HepG2 (cell line): Measurements from ENCODE around the gene XAGE2. TPM values are rescaled to one million over a fixed set of nuclear protein-coding genes. Genes with fewer than 3 reads are reported as not detected.

ENCODE experiments used
- ATAC-seq: fragments of 200-7000 bp; cut with Tn5 transposase; 3 replicates; pipeline ENCODE4 v1.9.1; 2020; ENCODE audit warnings: mild to moderate bottlenecking, moderate library complexity
- BruUV-seq: library from RNA; stranded (reverse); fragments of 400-500 nt; replicated peaks from 2 replicates; lab custom pipeline; 2021; lab: Mats Ljungman, UMichigan
- CTCF ChIA-PET: fragments of 300-600 bp; formaldehyde crosslinking; extraction: SDS; loops from one replicate; lab custom pipeline; 2021; ENCODE audit warnings: low total read pairs, inconsistent platforms, low intra/inter-chr PET ratio; lab: Yijun Ruan, JAX
- POLR2A ChIA-PET: fragments of 350-600 bp; sonication (Branson Sonifier 250); formaldehyde crosslinking; loops from one replicate; lab custom pipeline; 2020; ENCODE audit warnings: antibody characterized with exemption, inconsistent platforms; lab: Yijun Ruan, JAX
- DNase-seq: peaks from one replicate; pipeline ENCODE4 v3.0.0-alpha.2; 2015; ENCODE audit warnings: low spot score
- FAIRE-seq: peaks from 3 replicates; lab custom pipeline; 2011; peaks lifted over from hg19 to GRCh38; lab: Jason Lieb, UNC
- H2AFZ ChIP-seq: one replicate; pipeline ENCODE4 v1.6.1; 2011; ENCODE audit warnings: low read length, inconsistent platforms
- H3K27ac ChIP-seq: fragments of 300-600 bp; 3 replicates; pipeline ENCODE4 v1.8.0; 2011; ENCODE audit warnings: mixed run types, mild to moderate bottlenecking, mixed read lengths, low read length, inconsistent platforms; ENCODE audit not compliant: insufficient read depth; ENCODE audit errors: extremely low read length
- H3K27me3 ChIP-seq, 2 experiments: fragments of 200-600 bp in 1 of 2; 2 replicates in 1 of 2; 3 replicates in 1 of 2; pipeline versions ENCODE4 v1.6.0 to v1.8.0; 2011; ENCODE audit warnings: low read length in 2 of 2, mild to moderate bottlenecking in 2 of 2, moderate library complexity in 2 of 2, inconsistent platforms in 1 of 2; ENCODE audit not compliant: insufficient read depth in 2 of 2, control insufficient read depth in 1 of 2
- H3K36me3 ChIP-seq, 2 experiments: fragments of 200-600 bp in 1 of 2; replicated peaks in 1 of 2; 2 replicates in 1 of 2; 3 replicates in 1 of 2; pipeline versions ENCODE4 v1.5.1 to v1.8.0; 2011; ENCODE audit warnings: low read length in 2 of 2, inconsistent platforms in 1 of 2; ENCODE audit not compliant: insufficient read depth in 2 of 2, control insufficient read depth in 1 of 2
- H3K4me1 ChIP-seq: 2 replicates; pipeline ENCODE4 v1.5.1; 2012; ENCODE audit warnings: low read length, inconsistent platforms; ENCODE audit not compliant: insufficient read depth
- H3K4me2 ChIP-seq: 2 replicates; pipeline ENCODE4 v1.6.0; 2011; ENCODE audit warnings: low read depth, low read length, inconsistent platforms
- H3K4me3 ChIP-seq, 3 experiments: fragments of 200-600 bp in 1 of 3; sonication (generic), shearing (Covaris generic) in 1 of 3; replicated peaks in 1 of 3; 2 replicates each; pipeline ENCODE4 v1.5.1; 2011 to 2016; ENCODE audit warnings: low read length in 3 of 3, inconsistent platforms in 2 of 3, low read depth in 2 of 3, mild to moderate bottlenecking in 2 of 3, control low read depth in 1 of 3, mixed read lengths in 1 of 3; ENCODE audit not compliant: insufficient read depth in 1 of 3
- H3K79me2 ChIP-seq: one replicate; pipeline ENCODE4 v1.6.1; 2011; ENCODE audit warnings: low read length, inconsistent platforms; ENCODE audit not compliant: insufficient read depth
- H3K9ac ChIP-seq: 2 replicates; pipeline ENCODE4 v1.6.0; 2011; ENCODE audit warnings: mild to moderate bottlenecking, low read depth, low read length, inconsistent platforms; ENCODE audit not compliant: insufficient read depth
- H3K9me3 ChIP-seq: 2 replicates; pipeline ENCODE4 v1.5.1; 2012; ENCODE audit warnings: mild to moderate bottlenecking, low read length
- H4K20me1 ChIP-seq: 2 replicates; pipeline ENCODE4 v1.6.0; 2011; ENCODE audit warnings: inconsistent platforms, mild to moderate bottlenecking, low read length, moderate library complexity; ENCODE audit not compliant: insufficient read depth
- ARHGAP35 ChIP-seq: sonication (generic); formaldehyde crosslinking; IDR thresholded peaks from 2 replicates; pipeline ENCODE4 v1.9.0; 2022; ENCODE audit warnings: mild to moderate bottlenecking, inconsistent platforms, moderate library complexity, missing genetic modification reagents, borderline replicate concordance
- IRX3 ChIP-seq: sonication (generic); formaldehyde crosslinking; IDR thresholded peaks from 2 replicates; pipeline ENCODE4 v1.8.1; 2023; ENCODE audit warnings: mild to moderate bottlenecking, low read depth, missing genetic modification reagents, borderline replicate concordance
- MEIS1 ChIP-seq: sonication (generic); formaldehyde crosslinking; IDR thresholded peaks from 2 replicates; pipeline ENCODE4 v1.9.0; 2021; ENCODE audit warnings: mild to moderate bottlenecking, missing genetic modification reagents, moderate library complexity, borderline replicate concordance
- RBAK ChIP-seq: sonication (generic); formaldehyde crosslinking; IDR thresholded peaks from 2 replicates; pipeline ENCODE4 v1.5.1; 2020; ENCODE audit warnings: mild to moderate bottlenecking, missing genetic modification reagents
- SRSF1 ChIP-seq: fragments of 200-400 bp; formaldehyde crosslinking; optimal IDR thresholded peaks from 2 replicates; pipeline ENCODE3; 2017; ENCODE audit warnings: mild to moderate bottlenecking, low read depth, low read length, moderate library complexity
- SRSF9 ChIP-seq: fragments of 200-400 bp; formaldehyde crosslinking; IDR thresholded peaks from 2 replicates; pipeline ENCODE4 v1.6.1; 2018; ENCODE audit warnings: borderline replicate concordance, mild to moderate bottlenecking, low read depth, low read length; ENCODE audit not compliant: insufficient read depth, poor library complexity, severe bottlenecking
- ZBTB7A ChIP-seq: sonication (generic); formaldehyde crosslinking; IDR thresholded peaks from 2 replicates; pipeline ENCODE4 v1.8.0; 2022; ENCODE audit warnings: mild to moderate bottlenecking, missing genetic modification reagents
- ZKSCAN8 ChIP-seq: IDR thresholded peaks from 2 replicates; pipeline ENCODE4 v1.6.1; 2016; ENCODE audit warnings: borderline replicate concordance, missing genetic modification reagents, missing compliant biosample characterization
- ZNF607 ChIP-seq: sonication (generic); formaldehyde crosslinking; IDR thresholded peaks from 2 replicates; pipeline ENCODE4 v1.5.1; 2020; ENCODE audit warnings: missing genetic modification reagents, mild to moderate bottlenecking, borderline replicate concordance
- ZNF615 ChIP-seq: sonication (generic); formaldehyde crosslinking; IDR thresholded peaks from 2 replicates; pipeline ENCODE4 v1.5.0; 2020; ENCODE audit warnings: mild to moderate bottlenecking, missing genetic modification reagents, borderline replicate concordance
- ZNF670 ChIP-seq: sonication (generic); formaldehyde crosslinking; IDR thresholded peaks from 2 replicates; pipeline ENCODE4 v1.8.0; 2022; ENCODE audit warnings: mild to moderate bottlenecking, missing genetic modification reagents, borderline replicate concordance
- ZNF674 ChIP-seq: sonication (generic); formaldehyde crosslinking; IDR thresholded peaks from 2 replicates; pipeline ENCODE4 v1.5.0; 2020; ENCODE audit warnings: low read depth, mild to moderate bottlenecking, missing genetic modification reagents
- ZNF790 ChIP-seq: sonication (generic); formaldehyde crosslinking; IDR thresholded peaks from 2 replicates; pipeline ENCODE4 v1.8.0; 2022; ENCODE audit warnings: missing genetic modification reagents, mild to moderate bottlenecking, borderline replicate concordance
- in situ Hi-C: cut with HindIII; loops from 2 replicates; pipeline ENCODE4 v1.10.0; 2017; ENCODE audit warnings: low pct_unique_long_range_greater_than_20kb; ENCODE audit not compliant: extremely low pct_ligation_motif_present
- intact Hi-C: fragments of 100-400 bp; cut with micrococcal nuclease; formaldehyde crosslinking; loops from one replicate; pipeline ENCODE4 v1.10.0; 2022; ENCODE audit not compliant: unreplicated experiment
- polyA plus RNA-seq, 8 experiments: library from polyadenylated mRNA; depleted of rRNA in 3 of 8; stranded (reverse) in 7 of 8; unstranded in 1 of 8; fragments of >200 nt; fragmentation: Illumina TruSeq in 4 of 8; extraction: Trizol in 4 of 8; gene quantifications; 2 replicates each; pipeline versions ENCODE4 v1.2.1 to v1.2.3, GENCODE V29; 2011 to 2016; ENCODE audit warnings: low read depth in 4 of 8, missing spikeins in 1 of 8, mixed read lengths in 1 of 8; ENCODE audit not compliant: insufficient read depth in 1 of 8
- total RNA-seq, 5 experiments: library from RNA; depleted of rRNA; stranded (reverse); fragments of >200 nt; fragmentation: Illumina TruSeq; extraction: Trizol; gene quantifications; 2 replicates each; pipeline ENCODE4 v1.2.3, GENCODE V29; 2016; ENCODE audit warnings: low read depth in 1 of 5
- TF ChIP-seq, protein P1 (sequence below): sonication (generic); formaldehyde crosslinking; IDR thresholded peaks from 2 replicates; pipeline ENCODE4 v1.4.0; 2020; ENCODE audit warnings: missing genetic modification reagents

The XAGE2 gene
- total and polyA plus RNA-seq, 2 of the 13 experiments (the other 11 are each of a cell fraction or from before 2014, with no cell fraction given): not detected

DNA sequence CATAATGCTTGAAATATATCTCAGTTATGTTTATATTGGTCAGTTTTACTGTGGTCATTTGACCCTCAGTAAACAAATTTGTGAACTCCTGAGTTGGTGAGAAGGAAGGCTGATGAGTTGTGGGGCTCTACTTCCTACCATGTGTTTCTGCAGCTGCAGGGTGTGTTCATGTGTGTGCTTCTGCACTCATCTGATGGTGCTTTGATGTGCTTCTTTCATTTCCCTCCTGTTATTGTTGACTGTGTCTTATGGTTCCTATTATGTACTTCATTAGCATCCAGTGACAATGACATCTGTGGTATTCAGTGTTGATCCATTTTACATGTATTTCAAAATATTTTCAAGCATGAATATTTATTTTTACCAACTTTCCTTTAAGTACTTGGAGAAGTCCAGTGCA, 46.5 kb downstream of the XAGE2 start:
- Histone ChIP-seq H3K4me1 (no peaks in the 10 kb centered on the region), H3K9me3 (no peaks in the 10 kb centered on the region), H4K20me1 (no peaks in the 10 kb centered on the region), H3K27ac (no peak overlapping the region), H3K9ac (no peak overlapping the region), H3K4me2 (no peak overlapping the region), H3K27me3 (no peaks in the 10 kb centered on the region), H3K79me2 (no peaks in the 10 kb centered on the region), H2AFZ (no peak overlapping the region), H3K4me3 (no peak overlapping the region), H3K36me3 (no peaks in the 10 kb centered on the region)
- BruUV-seq: no TSS peak
- intact Hi-C loops: no loop called here
- ChIA-PET POLR2A (no interaction called here), CTCF (no interaction called here)
- no peak for FAIRE-seq
- no peak for DNase-seq
- ATAC-seq: no peak
- TF ChIP-seq ZNF790 (CRISPR knock-in tag) (no peak), SRSF1 (no peak), ZNF674 (no peak), RBAK (no peak), ZBTB7A (CRISPR knock-in tag) (no peak), ZNF607 (CRISPR knock-in tag) (no peak), ZKSCAN8 (CRISPR knock-in tag) (no peak), ZNF670 (CRISPR knock-in tag) (no peak), SRSF9 (no peak), MEIS1 (CRISPR knock-in tag) (no peak), ARHGAP35 (CRISPR knock-in tag) (no peak), IRX3 (CRISPR knock-in tag) (no peak), ZNF615 (no peak)
- TF ChIP-seq, protein P1, sequence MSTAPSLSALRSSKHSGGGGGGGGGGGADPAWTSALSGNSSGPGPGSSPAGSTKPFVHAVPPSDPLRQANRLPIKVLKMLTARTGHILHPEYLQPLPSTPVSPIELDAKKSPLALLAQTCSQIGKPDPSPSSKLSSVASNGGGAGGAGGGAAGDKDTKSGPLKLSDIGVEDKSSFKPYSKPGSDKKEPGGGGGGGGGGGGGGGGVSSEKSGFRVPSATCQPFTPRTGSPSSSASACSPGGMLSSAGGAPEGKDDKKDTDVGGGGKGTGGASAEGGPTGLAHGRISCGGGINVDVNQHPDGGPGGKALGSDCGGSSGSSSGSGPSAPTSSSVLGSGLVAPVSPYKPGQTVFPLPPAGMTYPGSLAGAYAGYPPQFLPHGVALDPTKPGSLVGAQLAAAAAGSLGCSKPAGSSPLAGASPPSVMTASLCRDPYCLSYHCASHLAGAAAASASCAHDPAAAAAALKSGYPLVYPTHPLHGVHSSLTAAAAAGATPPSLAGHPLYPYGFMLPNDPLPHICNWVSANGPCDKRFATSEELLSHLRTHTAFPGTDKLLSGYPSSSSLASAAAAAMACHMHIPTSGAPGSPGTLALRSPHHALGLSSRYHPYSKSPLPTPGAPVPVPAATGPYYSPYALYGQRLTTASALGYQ (CRISPR knock-in tag): no peak
- in situ Hi-C loops: no loop called here
